ENCODE measurements around the gene FBXO3. TPM values are rescaled to one million over a fixed set of nuclear protein-coding genes. Genes with fewer than 3 reads are reported as not detected.

FBXO3 gene
- total and polyA plus RNA-seq, 2 of the 8 experiments (the other 6 are each of a cell fraction or from before 2014, with no cell fraction given) = 15.9 to 25.7 TPM

GRCh38 chr11:33736148-33736812, 38.0 kb downstream of the FBXO3 start, which contains the start of gene CD59 (continued):
- TF ChIP-seq TAF7 (optimal IDR thresholded peaks at IDR 0.05; ENCODE audit: borderline replicate concordance, low read depth, low read length) = peak; percentile 24
- no peak for TF ChIP-seq SIRT6 (IDR thresholded peaks at IDR 0.05; ENCODE audit: low read length)
- TF ChIP-seq POU5F1 (IDR thresholded peaks at IDR 0.05; ENCODE audit: low read depth, low read length) = no peak
- TF ChIP-seq CTCF (IDR thresholded peaks at IDR 0.05; ENCODE audit: control extremely low read depth in 1 of 3, insufficient read depth in 1 of 3, low read depth in 1 of 3, low read length in 3 of 3) = no peak
- TF ChIP-seq SP4 (IDR thresholded peaks at IDR 0.05; ENCODE audit: low read length) = no peak
- no peak for TF ChIP-seq SUZ12 (IDR thresholded peaks at IDR 0.05; ENCODE audit: low read length)
- TF ChIP-seq KDM5A (IDR thresholded peaks at IDR 0.05; ENCODE audit: low read length) = no peak
- peak; percentile 70 for TF ChIP-seq TEAD4 (IDR thresholded peaks at IDR 0.05; ENCODE audit: low read depth, low read length)
- no peak for TF ChIP-seq SIN3A (conservative IDR thresholded peaks at IDR 0.05 in 1 of 2, IDR thresholded peaks at IDR 0.05 in 1 of 2; ENCODE audit: low read depth in 1 of 2, low read length in 2 of 2)
- no peak for TF ChIP-seq BCL11A (IDR thresholded peaks at IDR 0.05; ENCODE audit: low read depth in 2 of 2, low read length in 2 of 2)
- TF ChIP-seq PHF8 (conservative IDR thresholded peaks at IDR 0.05; ENCODE audit: low read depth, low read length) = peak; percentile 77
- no peak for TF ChIP-seq TCF12 (IDR thresholded peaks at IDR 0.05; ENCODE audit: low read depth, low read length)
- TF ChIP-seq RXRA (IDR thresholded peaks at IDR 0.05; ENCODE audit: insufficient read depth, low read depth, low read length) = no peak
- TF ChIP-seq BACH1 (IDR thresholded peaks at IDR 0.05; ENCODE audit: low read length) = no peak
- TF ChIP-seq JUND (IDR thresholded peaks at IDR 0.05; ENCODE audit: low read length) = no peak
- TF ChIP-seq POLR2AphosphoS5 (IDR thresholded peaks at IDR 0.05; ENCODE audit: low read depth, low read length) = peak; percentile 64
- no peak for TF ChIP-seq SP2 (IDR thresholded peaks at IDR 0.05; ENCODE audit: low read length)
- no peak for TF ChIP-seq RNF2 (IDR thresholded peaks at IDR 0.05; ENCODE audit: borderline replicate concordance, low read depth, low read length, missing control alignments, poor library complexity, severe bottlenecking)
- no peak for TF ChIP-seq CREB1 (IDR thresholded peaks at IDR 0.05)
- TF ChIP-seq E2F6 (IDR thresholded peaks at IDR 0.05) = no peak; the same call in 1 of the 2 replicates
- TF ChIP-seq GTF2F1 (IDR thresholded peaks at IDR 0.05; ENCODE audit: borderline replicate concordance, low read depth, low read length) = no peak
- no peak for TF ChIP-seq GABPA (IDR thresholded peaks at IDR 0.05; ENCODE audit: borderline replicate concordance, insufficient read depth, low read length)

Data from H1 (cell line).